Smooth muscle cell (in vitro differentiated cells): ENCODE results near the gene FAM174C. TPM values are rescaled to one million over a fixed set of nuclear protein-coding genes. Genes with fewer than 3 reads are reported as not detected.

Experiments
- DNase-seq: peaks from one replicate; lab custom pipeline; 2025; ENCODE audit not compliant: unreplicated experiment; lab: John Stamatoyannopoulos, UW
- H2AFZ ChIP-seq: fragments of 200-600 bp; sonication (generic); 2 replicates; pipeline ENCODE4 v1.6.0; 2016; ENCODE audit warnings: antibody characterized with exemption, low read depth, mild to moderate bottlenecking
- H3F3A ChIP-seq: fragments of 200-600 bp; sonication (generic); 2 replicates; pipeline ENCODE4 v1.6.0; 2017; ENCODE audit warnings: antibody characterized with exemption, low read depth
- H3K27ac ChIP-seq: fragments of 200-600 bp; sonication (generic); 2 replicates; pipeline ENCODE4 v1.5.1; 2016; ENCODE audit warnings: low read depth, mild to moderate bottlenecking
- H3K27me3 ChIP-seq: fragments of 200-600 bp; sonication (generic); 2 replicates; pipeline ENCODE4 v1.6.1; 2016; ENCODE audit warnings: low read depth, mild to moderate bottlenecking
- H3K36me3 ChIP-seq: fragments of 200-600 bp; sonication (generic); 2 replicates; pipeline ENCODE4 v1.5.1; 2016; ENCODE audit warnings: low read depth
- H3K4me1 ChIP-seq: fragments of 200-600 bp; sonication (generic); 2 replicates; pipeline ENCODE4 v1.5.1; 2016; ENCODE audit warnings: low read depth
- H3K4me2 ChIP-seq: fragments of 200-600 bp; sonication (generic); 2 replicates; pipeline ENCODE4 v1.6.0; 2016; ENCODE audit warnings: mild to moderate bottlenecking
- H3K4me3 ChIP-seq: fragments of 200-600 bp; sonication (generic); 2 replicates; pipeline ENCODE4 v1.5.1; 2016; ENCODE audit warnings: mild to moderate bottlenecking
- H3K79me2 ChIP-seq: fragments of 200-600 bp; sonication (generic); 2 replicates; pipeline ENCODE4 v1.6.0; 2016; ENCODE audit warnings: low read depth, mild to moderate bottlenecking
- H3K9ac ChIP-seq: fragments of 200-600 bp; sonication (generic); 2 replicates; pipeline ENCODE4 v1.6.0; 2016; ENCODE audit warnings: low read depth
- H3K9me3 ChIP-seq: fragments of 200-600 bp; sonication (generic); replicated peaks from 2 replicates; pipeline ENCODE4 v1.5.1; 2016; ENCODE audit warnings: low read depth
- H4K20me1 ChIP-seq: fragments of 200-600 bp; sonication (generic); 2 replicates; pipeline ENCODE4 v1.6.0; 2016; ENCODE audit warnings: low read depth
- CTCF ChIP-seq: fragments of 200-600 bp; sonication (generic); IDR thresholded peaks from 2 replicates; pipeline ENCODE4 v1.5.1; 2017; ENCODE audit warnings: borderline replicate concordance, mild to moderate bottlenecking, antibody characterized with exemption; ENCODE audit not compliant: insufficient read depth, poor library complexity, severe bottlenecking
- WGBS: methylation state at CpG from one replicate; pipeline ENCODE4 v1.1.7; 2016; ENCODE audit warnings: low lambda C conversion rate; 5-methylcytosine and 5-hydroxymethylcytosine counted together
- polyA plus RNA-seq: library from polyadenylated mRNA; unstranded; fragments of >200 nt; fragmentation: Nextera tagmentation; extraction: Ambion mirVana; gene quantifications from 2 replicates; pipeline ENCODE4 v1.2.1, GENCODE V29; 2016
- total RNA-seq: library from RNA; depleted of rRNA; stranded (reverse); fragments of >200 nt; gene quantifications from 2 replicates; pipeline ENCODE4 v1.2.3, GENCODE V29; 2014

FAM174C gene
- total and polyA plus RNA-seq, 2 experiments from 2014 or later: 41.5 to 75.6 TPM

- no peaks in the 10 kb centered on the region for H4K20me1 ChIP-seq
- H3K4me2 ChIP-seq: no peak overlapping the region
- H3K9me3 ChIP-seq: no peaks in the 10 kb centered on the region
- no peaks in the 10 kb centered on the region for H3K4me1 ChIP-seq
- no peak for TF ChIP-seq CTCF
- no peak for DNase-seq
- H3F3A ChIP-seq: no peaks in the 10 kb centered on the region
- no peaks in the 10 kb centered on the region for H3K79me2 ChIP-seq
- no peak overlapping the region for H3K4me3 ChIP-seq
- no peak overlapping the region for H3K27ac ChIP-seq
- no peaks in the 10 kb centered on the region for H3K27me3 ChIP-seq
- H3K9ac ChIP-seq: no peak overlapping the region
- H3K36me3 ChIP-seq: no peaks in the 10 kb centered on the region
- H2AFZ ChIP-seq: no peak overlapping the region
- 93% methylated on average over 12 of the region's 14 CpGs for WGBS
These were observed 51.8 kb downstream of the FAM174C start for GRCh38 chr19:1327125-1327524.

Other genes starting within 250 kb of the FAM174C start
- gene CNN2, start 248.9 kb upstream of the FAM174C start, total RNA-seq: 150 and 155 TPM in 2 replicates
- 392 and 404 TPM in 2 replicates for gene CNN2, start 248.9 kb upstream of the FAM174C start, polyA plus RNA-seq
- 4.1 and 5.0 TPM in 2 replicates for gene ABCA7, start 235.4 kb upstream of the FAM174C start, total RNA-seq
- 11.8 and 26.5 TPM in 2 replicates for gene ABCA7, start 235.4 kb upstream of the FAM174C start, polyA plus RNA-seq
- gene ARHGAP45, start 208.4 kb upstream of the FAM174C start, total RNA-seq: 4.4 and 8.7 TPM in 2 replicates
- gene ARHGAP45, start 208.4 kb upstream of the FAM174C start, polyA plus RNA-seq: 8.0 and 13.9 TPM in 2 replicates
- gene POLR2E, start 180.2 kb upstream of the FAM174C start, total RNA-seq: 99.1 and 114 TPM in 2 replicates
- 235 and 260 TPM in 2 replicates for gene POLR2E, start 180.2 kb upstream of the FAM174C start, polyA plus RNA-seq
- 319 and 325 TPM in 2 replicates for gene GPX4, start 171.5 kb upstream of the FAM174C start, total RNA-seq
- 441 and 450 TPM in 2 replicates for gene GPX4, start 171.5 kb upstream of the FAM174C start, polyA plus RNA-seq
- gene SBNO2, start 101.3 kb upstream of the FAM174C start, total RNA-seq: 16.4 and 18.1 TPM in 2 replicates
- gene SBNO2, start 101.3 kb upstream of the FAM174C start, polyA plus RNA-seq: 17.6 and 20.9 TPM in 2 replicates
- gene STK11, start 69.8 kb upstream of the FAM174C start, total RNA-seq: 23.6 and 29.3 TPM in 2 replicates
- gene STK11, start 69.8 kb upstream of the FAM174C start, polyA plus RNA-seq: 62.3 and 79.7 TPM in 2 replicates
- 1.7 and 2.7 TPM in 2 replicates for gene CBARP, start 37.5 kb upstream of the FAM174C start, total RNA-seq
- 10.2 and 10.5 TPM in 2 replicates for gene CBARP, start 37.5 kb upstream of the FAM174C start, polyA plus RNA-seq
- gene ATP5F1D, start 33.8 kb upstream of the FAM174C start, total RNA-seq: 29.1 and 68.8 TPM in 2 replicates
- gene ATP5F1D, start 33.8 kb upstream of the FAM174C start, polyA plus RNA-seq: 265 and 272 TPM in 2 replicates
- gene MIDN, start 26.9 kb upstream of the FAM174C start, total RNA-seq: 25.0 and 58.5 TPM in 2 replicates
- 65.3 and 70.6 TPM in 2 replicates for gene MIDN, start 26.9 kb upstream of the FAM174C start, polyA plus RNA-seq
- 119 and 122 TPM in 2 replicates for gene CIRBP, start 6.2 kb upstream of the FAM174C start, total RNA-seq
- 215 and 235 TPM in 2 replicates for gene CIRBP, start 6.2 kb upstream of the FAM174C start, polyA plus RNA-seq
- gene EFNA2, start 10.3 kb downstream of the FAM174C start, total RNA-seq: 6.2 and 7.4 TPM in 2 replicates
- 0.89 and 1.2 TPM in 2 replicates for gene EFNA2, start 10.3 kb downstream of the FAM174C start, polyA plus RNA-seq
- gene NDUFS7, start 108.4 kb downstream of the FAM174C start, total RNA-seq: 62.7 and 95.8 TPM in 2 replicates
- 226 and 245 TPM in 2 replicates for gene NDUFS7, start 108.4 kb downstream of the FAM174C start, polyA plus RNA-seq
- 15.8 and 22.3 TPM in 2 replicates for gene GAMT, start 126.0 kb downstream of the FAM174C start, total RNA-seq
- 35.2 and 47.4 TPM in 2 replicates for gene GAMT, start 126.0 kb downstream of the FAM174C start, polyA plus RNA-seq
- gene DAZAP1, start 132.1 kb downstream of the FAM174C start, total RNA-seq: 33.7 and 41.7 TPM in 2 replicates
- 35.5 and 37.0 TPM in 2 replicates for gene DAZAP1, start 132.1 kb downstream of the FAM174C start, polyA plus RNA-seq
- 2,033 and 2,744 TPM in 2 replicates for gene RPS15, start 162.9 kb downstream of the FAM174C start, total RNA-seq
- 1,180 and 1,250 TPM in 2 replicates for gene RPS15, start 162.9 kb downstream of the FAM174C start, polyA plus RNA-seq
- gene APC2, start 174.6 kb downstream of the FAM174C start, total RNA-seq: 0.09 and 0.18 TPM in 2 replicates
- gene APC2, start 174.6 kb downstream of the FAM174C start, polyA plus RNA-seq: 0.30 and 1.0 TPM in 2 replicates
- gene C19orf25, start 203.7 kb downstream of the FAM174C start, total RNA-seq: 10.0 and 15.2 TPM in 2 replicates
- gene C19orf25, start 203.7 kb downstream of the FAM174C start, polyA plus RNA-seq: 27.9 and 42.2 TPM in 2 replicates
- gene PCSK4, start 214.8 kb downstream of the FAM174C start, total RNA-seq: 1.4 and 1.7 TPM in 2 replicates
- 8.7 and 14.4 TPM in 2 replicates for gene PCSK4, start 214.8 kb downstream of the FAM174C start, polyA plus RNA-seq
- gene REEP6, start 215.7 kb downstream of the FAM174C start, total RNA-seq: 5.2 and 7.0 TPM in 2 replicates
- 15.1 and 18.7 TPM in 2 replicates for gene REEP6, start 215.7 kb downstream of the FAM174C start, polyA plus RNA-seq
- 11.1 and 16.4 TPM in 2 replicates for gene ADAMTSL5, start 237.5 kb downstream of the FAM174C start, total RNA-seq
- gene ADAMTSL5, start 237.5 kb downstream of the FAM174C start, polyA plus RNA-seq: 24.3 and 37.6 TPM in 2 replicates
- gene PLK5, start 248.5 kb downstream of the FAM174C start, total RNA-seq: not detected in 2 replicates
- gene PLK5, start 248.5 kb downstream of the FAM174C start, polyA plus RNA-seq: 0.60 TPM in 1 of 2 replicates, not detected in the other